Fibroblast of skin of right quadriceps (primary cell): ENCODE data around the gene SHTN1.

ENCODE experiments used
- DNase-seq: peaks from one replicate; pipeline ENCODE4 v3.0.0-alpha.2; 2013

The SHTN1 gene

GRCh38 chr10:116831790-116832189, 173.2 kb downstream of the SHTN1 start:
- no peak for DNase-seq
